DOHH2 (cell line): ENCODE data around the gene ACTA2.

Experiments used
- EZH2phosphoT487 ChIP-seq: fragments of 200-600 bp; sonication (generic); IDR thresholded peaks from 2 replicates; pipeline ENCODE4 v1.6.1; 2017; ENCODE audit warnings: borderline replicate concordance, mild to moderate bottlenecking, antibody characterized with exemption, low read length, moderate library complexity, mixed read lengths
- TF ChIP-seq, protein P1 (sequence below): fragments of 200-600 bp; sonication (generic); IDR thresholded peaks from one replicate; pipeline ENCODE4 v1.5.1; 2014; ENCODE audit warnings: antibody characterized with exemption, mild to moderate bottlenecking, low read depth, low read length; ENCODE audit not compliant: poor library complexity, severe bottlenecking

DNA sequence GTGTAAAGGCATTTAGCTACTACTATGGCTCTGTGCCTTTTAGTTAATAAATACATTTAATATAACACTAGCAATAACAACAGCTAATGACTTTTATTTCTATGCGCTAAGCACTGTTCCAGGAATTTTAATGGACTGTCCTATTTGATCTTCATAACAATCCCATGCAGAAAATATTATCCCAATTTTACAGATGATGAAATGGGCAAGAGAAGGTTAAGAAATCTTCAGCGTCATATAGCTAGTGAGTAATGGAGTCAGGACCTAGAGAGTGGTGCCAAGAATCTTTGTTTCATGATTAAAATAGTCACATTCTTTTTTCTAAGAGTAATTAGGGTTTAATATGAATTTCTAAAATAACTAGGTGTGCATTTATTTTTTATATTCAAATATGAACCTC is 32.4 kb downstream of the ACTA2 start:
- no peak for TF ChIP-seq EZH2phosphoT487
- TF ChIP-seq, protein P1, sequence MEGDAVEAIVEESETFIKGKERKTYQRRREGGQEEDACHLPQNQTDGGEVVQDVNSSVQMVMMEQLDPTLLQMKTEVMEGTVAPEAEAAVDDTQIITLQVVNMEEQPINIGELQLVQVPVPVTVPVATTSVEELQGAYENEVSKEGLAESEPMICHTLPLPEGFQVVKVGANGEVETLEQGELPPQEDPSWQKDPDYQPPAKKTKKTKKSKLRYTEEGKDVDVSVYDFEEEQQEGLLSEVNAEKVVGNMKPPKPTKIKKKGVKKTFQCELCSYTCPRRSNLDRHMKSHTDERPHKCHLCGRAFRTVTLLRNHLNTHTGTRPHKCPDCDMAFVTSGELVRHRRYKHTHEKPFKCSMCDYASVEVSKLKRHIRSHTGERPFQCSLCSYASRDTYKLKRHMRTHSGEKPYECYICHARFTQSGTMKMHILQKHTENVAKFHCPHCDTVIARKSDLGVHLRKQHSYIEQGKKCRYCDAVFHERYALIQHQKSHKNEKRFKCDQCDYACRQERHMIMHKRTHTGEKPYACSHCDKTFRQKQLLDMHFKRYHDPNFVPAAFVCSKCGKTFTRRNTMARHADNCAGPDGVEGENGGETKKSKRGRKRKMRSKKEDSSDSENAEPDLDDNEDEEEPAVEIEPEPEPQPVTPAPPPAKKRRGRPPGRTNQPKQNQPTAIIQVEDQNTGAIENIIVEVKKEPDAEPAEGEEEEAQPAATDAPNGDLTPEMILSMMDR = no peak
